GM12872 (cell line): ENCODE data around the gene PER2.

ENCODE experiments used
- CTCF ChIP-seq: IDR thresholded peaks from 3 replicates; pipeline ENCODE4 v1.5.1; 2011; ENCODE audit warnings: low read depth, mild to moderate bottlenecking, low read length, moderate library complexity; ENCODE audit not compliant: insufficient read depth

The PER2 gene

GRCh38 chr2:238330391-238330790 is 42.0 kb upstream of the PER2 start:
- TF ChIP-seq CTCF: no peak

DNA sequence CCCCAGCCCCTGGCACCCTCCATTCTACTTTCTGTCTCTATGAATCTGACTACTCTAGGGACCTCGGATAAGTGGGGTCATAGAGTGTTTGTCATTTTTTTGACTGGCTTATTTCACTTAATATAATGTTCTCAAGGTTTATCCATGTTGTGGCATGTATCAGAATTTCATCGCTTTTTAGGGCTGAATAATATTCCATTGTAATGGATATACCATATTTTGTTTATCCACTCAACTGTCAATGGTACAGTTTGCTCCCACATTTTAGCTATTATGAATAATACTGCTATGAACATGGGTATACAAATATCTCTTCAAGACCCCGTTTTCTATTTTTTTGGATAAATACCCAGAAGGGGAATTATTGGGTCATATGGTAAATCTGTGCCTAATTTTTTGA is 39.3 kb upstream of the PER2 start:
- no peak for TF ChIP-seq CTCF

DNA sequence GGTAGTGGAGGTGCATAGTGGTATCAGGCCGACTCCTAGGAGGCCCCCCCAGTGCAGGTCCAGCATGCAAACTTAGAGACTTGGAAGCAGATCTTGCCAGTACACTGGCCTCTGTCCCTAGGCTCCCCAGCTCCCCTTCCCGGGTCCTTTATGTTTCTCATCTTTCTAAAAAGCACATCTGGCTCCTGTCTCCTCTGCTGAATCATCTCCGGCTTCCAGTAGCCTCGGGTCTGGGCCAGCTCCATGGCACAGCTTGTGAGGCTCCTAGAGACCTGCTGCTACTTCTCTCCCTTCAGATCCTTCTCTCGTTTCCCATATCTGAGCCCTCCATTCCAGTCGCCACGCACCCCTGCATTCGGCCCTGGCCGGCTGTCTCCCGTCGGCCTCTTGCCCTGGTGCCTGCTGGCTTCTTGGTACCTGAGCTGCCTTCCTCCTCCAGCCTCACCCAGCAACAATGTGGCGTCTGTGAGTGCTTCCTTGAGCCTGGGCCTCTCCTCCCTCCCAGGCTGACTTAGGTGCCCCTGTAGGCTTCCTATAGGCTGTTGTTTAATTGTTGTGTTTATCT is 38.5 kb upstream of the PER2 start:
- TF ChIP-seq CTCF: no peak

- TF ChIP-seq CTCF: no peak
Observed at GRCh38 chr2:238325694-238326093, 37.3 kb upstream of the PER2 start.

GRCh38 chr2:238322001-238322411 is 33.6 kb upstream of the PER2 start:
- TF ChIP-seq CTCF: no peak

- TF ChIP-seq CTCF: no peak
Observed at GRCh38 chr2:238321467-238321866, 33.1 kb upstream of the PER2 start.

DNA sequence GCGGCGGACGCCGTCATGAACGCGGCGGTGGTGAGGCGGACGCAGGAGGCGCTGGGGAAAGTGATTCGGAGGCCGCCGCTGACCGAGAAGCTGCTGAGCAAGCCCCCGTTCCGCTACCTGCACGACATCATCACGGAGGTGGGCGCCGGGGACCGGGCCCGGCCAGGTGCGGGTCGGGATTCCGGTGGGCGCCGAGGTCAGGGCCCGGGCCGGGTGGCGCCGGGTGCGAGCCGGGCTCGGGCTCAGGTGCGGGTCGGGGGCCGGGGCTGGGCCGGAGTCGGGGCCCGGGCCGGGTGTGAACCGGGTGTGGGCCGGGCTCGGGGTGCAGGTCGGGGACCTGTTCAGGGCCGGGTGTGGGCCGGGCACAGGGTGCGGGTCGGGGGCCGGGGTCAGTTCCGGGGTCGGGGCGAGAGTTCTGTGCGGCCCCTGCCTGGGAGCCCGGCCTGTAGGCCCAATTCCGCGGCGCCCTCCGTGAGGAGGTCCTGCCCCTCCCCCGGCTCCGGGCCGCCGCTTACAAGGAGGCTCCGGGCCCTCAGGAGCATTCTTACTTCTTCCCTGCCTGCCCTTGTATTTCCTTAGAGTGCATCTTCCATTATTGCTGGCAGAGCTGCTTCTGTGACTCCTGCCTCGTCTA is 32.4 kb upstream of the PER2 start:
- no peak for TF ChIP-seq CTCF
